GM21447 (cell line): Measurements from ENCODE around the gene GZF1.

ENCODE experiments used
- ATAC-seq: cut with Tn5 transposase; IDR thresholded peaks from one replicate; pipeline ENCODE4 v1.9.1; 2021; ENCODE audit not compliant: unreplicated experiment

The GZF1 gene

GRCh38 chr20:23361476-23362391, at the start of gene GZF1:
GZF1 (plus strand) TSS chr20:23362182; CDS start chr20:23364384, 2,202 bp downstream.
- ATAC-seq = peak; percentile 51

DNA sequence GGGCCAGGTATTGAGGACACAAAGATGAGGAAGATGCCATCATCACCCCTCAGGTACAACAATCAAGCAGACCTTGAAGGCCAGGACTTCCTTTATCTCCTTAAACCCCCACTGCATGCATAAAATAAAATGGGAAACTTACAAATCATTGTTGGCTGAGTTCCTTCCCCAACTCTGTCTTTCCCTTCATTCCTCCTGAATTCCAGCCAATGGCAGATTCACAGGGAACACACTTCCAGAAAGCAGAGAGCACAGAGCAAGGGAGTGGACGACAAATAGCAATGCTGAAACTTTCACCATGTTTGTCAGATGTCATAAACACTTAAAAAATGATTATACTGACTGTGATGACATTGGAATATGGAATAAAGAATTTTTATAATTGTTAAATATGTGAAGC, 48.7 kb upstream of the GZF1 start:
- ATAC-seq = no peak

- no peak for ATAC-seq
These were observed 47.3 kb upstream of the GZF1 start for GRCh38 chr20:23314699-23315098.

DNA sequence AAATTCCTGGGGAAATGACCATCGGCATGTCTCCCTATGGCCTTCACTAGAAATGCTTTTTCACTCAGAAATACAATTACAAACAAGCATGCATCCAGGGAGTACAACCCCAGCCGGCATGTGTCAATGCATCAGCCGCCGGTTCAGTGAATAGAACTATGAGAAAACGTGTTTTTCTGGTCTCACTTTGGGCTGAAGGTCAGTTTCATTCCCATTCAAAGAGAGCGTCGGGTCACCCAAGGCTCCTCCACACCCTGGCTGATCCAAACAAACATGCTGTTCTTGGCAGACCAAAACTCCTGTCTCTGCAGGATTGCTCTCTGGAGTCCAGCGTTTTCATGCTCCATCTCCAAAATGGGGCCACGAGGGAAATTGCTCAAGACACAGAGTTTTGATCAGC, 46.9 kb upstream of the GZF1 start:
- ATAC-seq = no peak

- no peak for ATAC-seq
These were observed 45.4 kb upstream of the GZF1 start for GRCh38 chr20:23316626-23317025.

GRCh38 chr20:23317081-23317480, 44.9 kb upstream of the GZF1 start:
- ATAC-seq = no peak

DNA sequence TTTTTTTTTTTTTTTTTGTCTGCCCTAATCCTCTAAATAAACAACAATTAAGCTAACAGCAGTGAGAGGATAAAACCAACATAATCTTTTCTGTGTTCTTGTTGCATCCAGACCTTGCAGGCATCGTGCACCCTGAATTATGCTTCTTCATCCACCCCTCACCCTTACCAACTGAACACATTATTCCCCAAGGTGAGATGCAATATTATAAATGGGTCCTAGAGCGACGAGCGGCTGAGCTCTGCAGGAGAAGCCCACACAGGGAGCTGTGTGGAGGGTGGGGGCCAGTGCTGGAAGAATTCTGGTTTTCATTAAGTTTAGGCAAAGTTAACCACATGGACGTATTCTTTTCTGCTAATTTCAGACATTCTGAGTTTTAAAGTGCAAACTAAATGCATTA, 43.6 kb upstream of the GZF1 start:
- ATAC-seq = no peak

- no peak for ATAC-seq
These were observed 41.7 kb upstream of the GZF1 start for GRCh38 chr20:23320317-23320716.

GRCh38 chr20:23325107-23325506, 36.9 kb upstream of the GZF1 start:
- ATAC-seq = no peak

DNA sequence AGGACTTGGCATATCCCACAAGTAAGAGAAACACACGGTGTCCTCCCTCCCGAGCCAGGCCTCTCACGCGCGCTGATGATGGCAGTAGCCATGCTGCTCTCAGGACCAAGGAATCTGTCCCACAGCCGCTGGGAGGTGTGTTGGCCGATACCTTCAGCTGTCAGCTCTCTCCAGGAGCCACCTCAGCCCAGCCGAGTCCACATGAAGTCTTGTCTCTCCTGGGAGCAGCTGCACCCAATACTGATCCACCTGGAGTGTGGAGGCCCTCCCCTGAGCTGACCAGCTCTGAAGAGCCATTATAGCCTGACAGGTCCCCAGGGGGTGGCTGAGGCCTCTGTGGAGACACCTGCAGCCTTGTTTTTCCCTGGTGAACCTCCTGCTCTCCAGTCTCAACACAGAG, 35.2 kb upstream of the GZF1 start:
- no peak for ATAC-seq

- ATAC-seq = no peak
These were observed 34.2 kb upstream of the GZF1 start for GRCh38 chr20:23327617-23328333.

DNA sequence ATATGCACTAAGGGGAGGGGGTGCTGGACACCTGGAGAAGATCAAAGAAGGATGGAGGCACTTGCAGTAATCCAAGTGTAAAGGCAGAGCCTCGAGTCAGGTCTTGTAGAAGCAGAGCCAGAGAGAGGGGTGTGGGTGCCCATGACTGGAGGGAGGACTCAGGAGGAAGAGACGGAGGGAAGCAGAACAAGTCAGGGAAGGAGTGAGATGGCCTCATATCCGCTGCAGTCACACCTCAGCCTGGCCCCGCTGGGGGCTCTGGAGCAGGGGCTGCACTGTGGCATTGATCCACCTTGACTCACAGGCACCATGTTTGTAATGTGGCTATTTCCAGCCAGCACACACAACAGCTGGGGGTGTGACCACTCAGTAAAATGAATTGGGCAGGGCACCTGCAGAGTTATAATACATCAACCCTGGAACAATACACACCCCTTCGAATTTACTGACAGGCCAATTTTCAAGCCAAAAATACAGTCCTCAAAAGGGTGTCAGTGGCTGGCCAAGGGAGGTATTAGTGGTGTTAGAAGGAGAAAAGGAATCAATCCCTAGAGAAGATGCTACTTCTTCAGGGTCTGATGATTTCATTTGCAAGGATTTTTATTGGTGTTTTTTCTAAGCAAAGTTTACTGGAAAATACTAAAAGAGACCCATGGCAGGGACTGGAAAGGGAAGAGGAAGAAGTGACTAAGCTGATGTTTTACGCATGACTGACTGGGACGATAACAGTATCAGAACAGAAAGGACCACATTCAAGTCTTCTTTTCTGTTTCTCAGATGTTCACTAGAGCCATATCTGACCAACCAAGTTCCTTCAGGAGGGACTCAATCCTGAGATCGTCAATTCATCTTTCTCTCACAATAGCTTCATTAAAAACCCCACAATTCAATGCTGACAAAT, 30.3 kb upstream of the GZF1 start:
- ATAC-seq = no peak

DNA sequence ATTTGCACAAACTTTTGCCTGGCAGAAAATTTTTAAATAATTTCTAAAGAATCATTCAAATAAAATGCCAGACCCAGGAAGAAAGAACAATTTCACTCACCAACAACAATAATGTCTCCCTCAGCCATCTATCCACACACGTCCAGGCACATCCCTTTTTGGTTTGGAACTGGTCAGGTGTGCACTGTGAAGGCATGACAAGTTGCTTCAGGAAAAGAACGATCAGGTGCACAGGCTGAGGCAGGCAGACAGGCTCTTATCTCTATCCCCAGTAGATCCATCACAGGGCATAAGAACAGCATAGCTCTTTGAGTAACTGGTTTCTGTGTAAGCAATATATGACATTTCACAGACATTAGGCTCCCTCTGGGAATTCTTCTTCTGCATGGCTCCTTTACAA, 29.5 kb upstream of the GZF1 start:
- no peak for ATAC-seq

DNA sequence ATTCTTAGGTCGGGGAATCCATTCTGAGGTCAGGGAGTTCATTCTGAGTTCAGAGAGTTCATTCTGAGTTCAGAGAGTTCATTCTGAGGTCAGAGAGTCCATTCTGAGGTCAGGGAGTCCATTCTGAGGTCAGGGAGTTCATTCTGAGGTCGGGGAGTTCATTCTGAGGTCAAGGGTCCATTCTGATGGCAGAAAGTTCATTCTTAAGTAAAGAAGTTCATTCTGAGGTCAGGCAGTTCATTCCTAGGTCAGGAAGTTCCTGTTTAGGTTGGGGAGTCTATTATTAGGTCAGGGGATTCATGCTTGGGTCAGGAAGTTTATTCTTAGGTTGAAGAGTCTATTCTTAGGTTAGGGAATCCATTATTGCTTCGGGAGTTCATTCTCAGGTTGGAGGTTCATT, 27.9 kb upstream of the GZF1 start:
- ATAC-seq = no peak

DNA sequence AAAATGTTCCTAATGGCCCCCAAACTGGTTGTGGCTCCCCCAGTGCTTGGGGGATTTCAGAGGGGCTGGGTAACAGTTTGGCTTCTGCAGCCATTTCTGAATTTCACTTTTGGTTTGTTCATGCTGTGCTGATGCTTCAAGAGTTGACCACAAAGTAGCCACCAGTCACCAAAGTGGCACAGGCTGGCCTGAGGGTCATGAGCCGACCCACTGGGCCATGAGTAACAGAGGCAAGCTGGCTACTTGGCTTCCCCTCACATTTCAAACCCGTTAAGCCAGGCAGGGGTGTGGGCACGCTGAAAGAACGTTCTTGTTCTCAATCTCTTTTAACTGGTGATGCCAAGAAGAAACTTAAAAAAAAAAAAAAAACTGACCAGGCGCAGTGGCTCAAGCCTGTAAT, 26.5 kb upstream of the GZF1 start:
- no peak for ATAC-seq

DNA sequence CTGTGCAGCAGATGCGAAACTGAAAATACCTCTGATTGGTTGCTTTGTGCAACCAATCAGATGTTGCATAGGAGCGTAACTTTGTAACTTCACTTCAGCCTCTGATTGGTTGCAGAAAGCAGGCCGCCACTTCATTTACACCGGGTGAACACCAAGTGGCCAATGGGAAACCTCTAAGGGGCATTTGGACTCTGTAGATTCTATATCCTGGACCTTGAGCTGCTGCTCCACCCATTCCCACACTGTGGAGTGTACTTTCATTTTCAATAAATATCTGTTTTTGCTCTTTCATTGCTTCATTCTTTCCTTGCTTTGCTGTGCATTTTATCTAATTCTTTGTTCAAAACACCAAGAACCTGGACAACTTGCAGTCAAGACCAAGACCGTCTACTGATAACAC, 25.5 kb upstream of the GZF1 start:
- no peak for ATAC-seq

GRCh38 chr20:23337312-23337711, 24.7 kb upstream of the GZF1 start:
- no peak for ATAC-seq

- no peak for ATAC-seq
These were observed 22.0 kb upstream of the GZF1 start for GRCh38 chr20:23339986-23340385.

- ATAC-seq = no peak
These were observed 21.5 kb upstream of the GZF1 start for GRCh38 chr20:23340524-23340923.

DNA sequence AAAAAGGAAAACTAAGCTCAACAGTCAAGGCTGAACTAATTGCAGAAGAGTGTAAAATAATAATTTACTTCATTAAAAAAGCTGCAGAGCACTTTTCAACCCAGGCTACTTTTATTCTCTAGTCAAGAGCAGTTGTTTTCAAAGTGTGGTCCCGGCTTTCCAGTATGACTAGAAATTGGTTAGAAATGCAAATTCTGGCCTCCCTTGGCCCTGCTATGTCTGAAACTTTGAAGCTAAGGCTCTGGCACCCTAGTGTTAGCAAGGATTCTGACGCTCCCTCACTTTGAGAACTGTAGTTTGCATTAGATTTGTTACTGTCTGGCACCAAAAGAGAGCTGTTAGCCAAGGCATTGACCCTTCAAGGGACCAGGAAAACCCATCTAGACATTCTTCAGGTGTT, 20.9 kb upstream of the GZF1 start:
- no peak for ATAC-seq

DNA sequence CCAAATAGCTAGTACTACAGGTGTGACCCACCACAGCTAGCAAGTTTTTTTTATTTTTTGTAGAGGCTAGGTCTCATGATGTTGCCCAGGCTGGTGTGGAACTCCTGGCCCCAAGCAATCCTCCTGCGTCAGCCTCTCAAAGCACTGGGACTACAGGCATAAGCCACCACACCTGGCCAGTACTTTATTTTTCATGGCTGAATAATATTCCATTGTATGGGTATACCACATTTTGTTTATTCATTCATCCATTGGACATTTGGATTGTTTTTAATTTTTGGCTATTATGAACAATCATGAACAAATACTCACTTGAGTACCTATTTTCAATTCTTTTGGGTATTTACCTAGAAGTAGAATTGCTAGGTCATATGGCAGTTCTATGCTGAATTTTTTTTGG, 18.4 kb upstream of the GZF1 start:
- no peak for ATAC-seq
